DOHH2 (cell line): ENCODE measurements around the gene ROCK2.

Source experiments
- H3F3A ChIP-seq: fragments of 200-600 bp; sonication (generic), shearing (Covaris generic); 2 replicates; pipeline ENCODE4 v1.6.0; 2016; ENCODE audit warnings: antibody characterized with exemption, mild to moderate bottlenecking; ENCODE audit not compliant: control insufficient read depth, insufficient read depth
- H3K27ac ChIP-seq: fragments of 200-600 bp; sonication (generic); 2 replicates; pipeline ENCODE4 v1.5.1; 2014; ENCODE audit warnings: low read depth, mild to moderate bottlenecking, low read length, moderate library complexity
- H3K27me3 ChIP-seq: fragments of 200-600 bp; sonication (generic); 2 replicates; pipeline ENCODE4 v1.6.1; 2014; ENCODE audit warnings: mild to moderate bottlenecking, low read length, mixed read lengths; ENCODE audit not compliant: control insufficient read depth
- H3K36me3 ChIP-seq: fragments of 200-600 bp; sonication (generic); 2 replicates; pipeline ENCODE4 v1.6.1; 2014; ENCODE audit warnings: mild to moderate bottlenecking, low read length, moderate library complexity, mixed read lengths; ENCODE audit not compliant: control insufficient read depth
- H3K4me1 ChIP-seq: fragments of 200-600 bp; sonication (generic); 2 replicates; pipeline ENCODE4 v1.6.1; 2014; ENCODE audit warnings: mild to moderate bottlenecking, low read length, mixed read lengths; ENCODE audit not compliant: control insufficient read depth
- H3K4me2 ChIP-seq: fragments of 200-600 bp; sonication (generic); 2 replicates; pipeline ENCODE4 v1.6.0; 2014; ENCODE audit warnings: mild to moderate bottlenecking, low read length, moderate library complexity
- H3K4me3 ChIP-seq: fragments of 200-600 bp; sonication (generic); 2 replicates; pipeline ENCODE4 v1.5.1; 2014; ENCODE audit warnings: mild to moderate bottlenecking, low read length, mixed read lengths
- H3K79me2 ChIP-seq: fragments of 200-600 bp; sonication (generic); 2 replicates; pipeline ENCODE4 v1.6.1; 2014; ENCODE audit warnings: mild to moderate bottlenecking, low read length, mixed read lengths; ENCODE audit not compliant: control insufficient read depth
- H3K9me2 ChIP-seq: fragments of 200-600 bp; sonication (generic); replicated peaks from 2 replicates; pipeline ENCODE4 v1.6.1; 2014; ENCODE audit warnings: mild to moderate bottlenecking, low read length, mixed read lengths; ENCODE audit not compliant: control insufficient read depth
- H3K9me3 ChIP-seq: fragments of 200-600 bp; sonication (generic); 2 replicates; pipeline ENCODE4 v1.6.1; 2014; ENCODE audit warnings: antibody characterized with exemption, low read length, mixed read lengths; ENCODE audit not compliant: control insufficient read depth, insufficient read depth
- H4K20me1 ChIP-seq: fragments of 200-600 bp; sonication (generic); 2 replicates; pipeline ENCODE4 v1.6.0; 2014; ENCODE audit warnings: low read depth, mild to moderate bottlenecking, antibody characterized with exemption, low read length, moderate library complexity; ENCODE audit not compliant: control insufficient read depth, insufficient read depth
- EZH2phosphoT487 ChIP-seq: fragments of 200-600 bp; sonication (generic); IDR thresholded peaks from 2 replicates; pipeline ENCODE4 v1.6.1; 2017; ENCODE audit warnings: borderline replicate concordance, mild to moderate bottlenecking, antibody characterized with exemption, low read length, moderate library complexity, mixed read lengths
- TF ChIP-seq, protein P1 (sequence below): fragments of 200-600 bp; sonication (generic); IDR thresholded peaks from one replicate; pipeline ENCODE4 v1.5.1; 2014; ENCODE audit warnings: antibody characterized with exemption, mild to moderate bottlenecking, low read depth, low read length; ENCODE audit not compliant: poor library complexity, severe bottlenecking

ROCK2 gene

DNA sequence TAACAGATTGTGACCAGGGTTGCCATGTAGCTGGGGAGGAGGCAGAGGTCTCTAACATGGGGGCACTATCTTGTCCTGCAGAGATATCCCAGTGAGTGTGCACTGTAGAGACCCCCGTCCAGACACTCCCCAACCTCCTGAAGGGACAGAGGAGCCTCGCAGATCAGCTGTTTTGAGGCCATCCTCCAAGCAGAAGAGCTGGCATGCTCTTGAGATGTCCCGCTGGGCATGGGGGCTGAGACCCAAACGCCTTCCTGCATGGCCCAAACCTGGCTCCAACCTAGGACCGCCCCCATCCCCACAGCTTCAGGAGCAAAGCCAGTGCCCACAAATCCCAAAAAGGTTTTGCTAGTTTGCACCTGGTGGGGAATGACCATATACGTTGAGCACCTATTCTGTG lies 191.8 kb downstream of the ROCK2 start:
- Histone ChIP-seq H3K4me3 (no peak overlapping the region), H4K20me1 (no peaks in the 10 kb centered on the region), H3K4me2 (no peak overlapping the region), H3F3A (no peaks in the 10 kb centered on the region), H3K9me2 (no peaks in the 10 kb centered on the region), H3K36me3 (no peaks in the 10 kb centered on the region), H3K27me3 (peaks cover 2% of the 10 kb centered on the region; the same call in 1 of the 2 replicates), H3K9me3 (no peaks in the 10 kb centered on the region), H3K79me2 (no peaks in the 10 kb centered on the region), H3K4me1 (peaks cover 15% of the 10 kb centered on the region), H3K27ac (no peak overlapping the region)
- TF ChIP-seq EZH2phosphoT487 = no peak
- TF ChIP-seq, protein P1, sequence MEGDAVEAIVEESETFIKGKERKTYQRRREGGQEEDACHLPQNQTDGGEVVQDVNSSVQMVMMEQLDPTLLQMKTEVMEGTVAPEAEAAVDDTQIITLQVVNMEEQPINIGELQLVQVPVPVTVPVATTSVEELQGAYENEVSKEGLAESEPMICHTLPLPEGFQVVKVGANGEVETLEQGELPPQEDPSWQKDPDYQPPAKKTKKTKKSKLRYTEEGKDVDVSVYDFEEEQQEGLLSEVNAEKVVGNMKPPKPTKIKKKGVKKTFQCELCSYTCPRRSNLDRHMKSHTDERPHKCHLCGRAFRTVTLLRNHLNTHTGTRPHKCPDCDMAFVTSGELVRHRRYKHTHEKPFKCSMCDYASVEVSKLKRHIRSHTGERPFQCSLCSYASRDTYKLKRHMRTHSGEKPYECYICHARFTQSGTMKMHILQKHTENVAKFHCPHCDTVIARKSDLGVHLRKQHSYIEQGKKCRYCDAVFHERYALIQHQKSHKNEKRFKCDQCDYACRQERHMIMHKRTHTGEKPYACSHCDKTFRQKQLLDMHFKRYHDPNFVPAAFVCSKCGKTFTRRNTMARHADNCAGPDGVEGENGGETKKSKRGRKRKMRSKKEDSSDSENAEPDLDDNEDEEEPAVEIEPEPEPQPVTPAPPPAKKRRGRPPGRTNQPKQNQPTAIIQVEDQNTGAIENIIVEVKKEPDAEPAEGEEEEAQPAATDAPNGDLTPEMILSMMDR = no peak

DNA sequence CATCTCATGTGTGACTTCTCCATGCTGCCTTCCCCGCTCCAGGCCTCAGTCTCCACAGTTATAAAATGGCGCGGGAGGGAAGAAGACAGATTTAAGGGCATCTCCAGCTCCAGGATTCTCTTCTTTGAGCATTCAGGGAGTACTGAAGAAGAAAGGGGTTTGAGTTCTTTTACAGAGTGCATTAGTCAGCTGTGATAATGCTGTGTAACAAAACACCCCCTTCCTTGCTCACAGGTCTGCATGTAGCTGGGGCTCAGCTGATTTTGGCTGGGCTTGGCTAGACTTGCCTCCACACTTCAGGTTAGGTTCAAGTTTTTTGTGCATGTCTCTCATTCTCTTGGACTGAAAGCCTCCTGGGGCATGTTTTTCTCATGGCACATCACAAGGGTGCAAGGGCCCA lies 197.2 kb downstream of the ROCK2 start:
- Histone ChIP-seq H4K20me1 (no peaks in the 10 kb centered on the region), H3K79me2 (no peaks in the 10 kb centered on the region), H3K27me3 (peaks cover 7% of the 10 kb centered on the region), H3K9me3 (no peaks in the 10 kb centered on the region), H3K9me2 (no peaks in the 10 kb centered on the region), H3K27ac (no peak overlapping the region), H3K4me3 (no peak overlapping the region), H3K36me3 (no peaks in the 10 kb centered on the region), H3K4me1 (peaks cover 4% of the 10 kb centered on the region), H3F3A (no peaks in the 10 kb centered on the region), H3K4me2 (no peak overlapping the region)
- TF ChIP-seq, protein P1 = no peak
- TF ChIP-seq EZH2phosphoT487 = no peak

DNA sequence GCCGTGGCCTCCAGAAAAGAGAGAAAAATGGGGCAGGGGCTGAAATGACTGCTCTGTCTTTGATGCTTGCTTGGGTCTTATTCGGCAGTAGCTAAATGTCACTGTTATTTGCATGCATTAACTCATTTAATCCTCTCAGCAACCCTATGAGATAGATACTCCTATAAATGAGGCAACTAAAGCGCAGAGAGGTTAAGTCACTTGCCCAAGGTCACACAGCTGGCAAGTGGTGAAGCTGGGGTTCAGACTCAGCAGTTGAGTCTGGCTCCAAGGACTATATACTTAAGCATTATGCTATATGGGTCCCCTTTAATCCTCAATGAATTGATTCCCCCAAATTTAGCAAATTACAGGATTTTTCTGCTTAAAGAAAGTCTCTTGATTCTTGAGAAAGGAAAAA lies 198.4 kb downstream of the ROCK2 start:
- no peaks in the 10 kb centered on the region for H3K79me2 ChIP-seq
- H3K4me1 ChIP-seq = peaks cover 4% of the 10 kb centered on the region
- no peaks in the 10 kb centered on the region for H4K20me1 ChIP-seq
- TF ChIP-seq, protein P1 = no peak
- no peak for TF ChIP-seq EZH2phosphoT487
- H3K4me2 ChIP-seq = no peak overlapping the region
- no peak overlapping the region for H3K4me3 ChIP-seq
- H3K36me3 ChIP-seq = no peaks in the 10 kb centered on the region
- peaks cover 7% of the 10 kb centered on the region for H3K27me3 ChIP-seq
- no peak overlapping the region for H3K27ac ChIP-seq
- no peaks in the 10 kb centered on the region for H3F3A ChIP-seq
- no peaks in the 10 kb centered on the region for H3K9me3 ChIP-seq
- H3K9me2 ChIP-seq = no peaks in the 10 kb centered on the region

DNA sequence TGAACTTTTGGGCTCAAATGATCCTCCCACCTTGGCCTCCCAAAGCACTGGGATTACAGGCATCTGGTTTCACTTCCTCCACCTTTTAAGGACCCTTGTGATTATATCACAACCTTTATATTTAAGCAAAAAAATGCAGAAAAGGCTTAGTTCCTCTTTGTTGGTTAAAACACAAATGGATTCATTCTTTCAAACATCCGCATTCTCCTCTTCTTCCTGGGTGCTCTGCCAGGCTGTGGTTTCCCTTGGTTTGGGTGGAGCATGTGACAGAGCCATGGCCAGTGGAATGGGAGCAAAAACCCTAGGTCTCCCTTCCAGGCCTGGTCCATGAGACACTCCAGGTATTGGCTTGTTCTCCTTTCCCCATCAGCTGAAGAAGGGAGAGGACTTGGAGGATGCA lies 199.1 kb downstream of the ROCK2 start:
- H3K9me3 ChIP-seq = no peaks in the 10 kb centered on the region
- H3K36me3 ChIP-seq = no peaks in the 10 kb centered on the region
- no peak overlapping the region for H3K4me3 ChIP-seq
- H4K20me1 ChIP-seq = no peaks in the 10 kb centered on the region
- no peak overlapping the region for H3K27ac ChIP-seq
- peaks cover 4% of the 10 kb centered on the region for H3K4me1 ChIP-seq
- H3K9me2 ChIP-seq = no peaks in the 10 kb centered on the region
- TF ChIP-seq, protein P1 = no peak
- no peak for TF ChIP-seq EZH2phosphoT487
- no peak overlapping the region for H3K4me2 ChIP-seq
- no peaks in the 10 kb centered on the region for H3K79me2 ChIP-seq
- H3K27me3 ChIP-seq = peaks cover 7% of the 10 kb centered on the region
- H3F3A ChIP-seq = no peaks in the 10 kb centered on the region
